Lower leg skin (tissue), 3 donors: Measurements from ENCODE around the gene BIRC7.

Source experiments
- POLR2A ChIP-seq, 2 donors: fragments of 450-650 bp; IDR thresholded peaks; one replicate each; pipeline ENCODE4 v1.6.1; 2016 to 2017; ENCODE audit warnings: antibody characterized with exemption in 2 of 2, mild to moderate bottlenecking in 1 of 2, moderate library complexity in 1 of 2
- TF ChIP-seq, protein P1 (sequence below), 3 donors: fragments of 450-650 bp; IDR thresholded peaks; one replicate each; pipeline ENCODE4 v1.5.1; 2016; ENCODE audit warnings: antibody characterized with exemption in 3 of 3, mild to moderate bottlenecking in 3 of 3, moderate library complexity in 2 of 3

DNA sequence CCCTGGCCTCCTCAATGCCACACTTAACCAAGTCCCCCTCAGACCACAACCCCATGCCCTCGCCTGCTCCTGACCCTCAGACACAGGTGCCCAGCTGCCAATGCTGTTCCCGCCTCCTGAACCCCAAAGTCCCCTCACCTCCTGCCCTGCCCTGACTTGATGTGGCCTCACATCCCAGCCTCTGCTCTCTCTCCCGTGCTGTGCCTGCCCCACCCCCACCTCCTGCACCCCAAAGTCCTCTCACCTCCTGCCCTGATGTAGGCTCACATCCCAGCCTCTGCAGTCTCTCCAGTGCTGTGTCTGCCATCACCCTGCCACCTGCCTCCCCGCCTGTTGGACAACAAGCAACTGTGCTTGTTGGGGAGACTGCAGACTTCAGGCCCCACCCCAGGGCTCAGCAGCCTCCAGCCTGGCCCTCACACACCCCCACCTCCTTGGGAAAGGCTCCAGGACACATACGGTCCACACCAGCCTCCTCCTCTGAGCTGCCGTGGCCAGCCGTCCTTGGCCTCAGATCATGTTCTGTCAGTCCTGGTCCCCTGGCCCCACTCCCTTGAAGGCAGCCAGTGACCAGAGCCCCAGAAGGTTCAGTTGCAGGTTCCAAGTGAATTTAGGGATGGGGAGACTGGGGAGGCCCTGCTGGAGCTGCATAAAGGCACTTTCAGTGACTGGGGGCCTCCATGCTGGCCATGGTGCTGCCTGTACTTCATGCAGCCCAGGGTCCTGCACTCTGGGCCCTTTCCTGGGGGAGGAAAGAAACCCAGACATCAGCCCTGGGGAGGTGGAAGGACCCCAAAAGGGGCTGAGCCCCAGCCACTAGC, 48.2 kb upstream of the BIRC7 start:
- TF ChIP-seq, protein P1, sequence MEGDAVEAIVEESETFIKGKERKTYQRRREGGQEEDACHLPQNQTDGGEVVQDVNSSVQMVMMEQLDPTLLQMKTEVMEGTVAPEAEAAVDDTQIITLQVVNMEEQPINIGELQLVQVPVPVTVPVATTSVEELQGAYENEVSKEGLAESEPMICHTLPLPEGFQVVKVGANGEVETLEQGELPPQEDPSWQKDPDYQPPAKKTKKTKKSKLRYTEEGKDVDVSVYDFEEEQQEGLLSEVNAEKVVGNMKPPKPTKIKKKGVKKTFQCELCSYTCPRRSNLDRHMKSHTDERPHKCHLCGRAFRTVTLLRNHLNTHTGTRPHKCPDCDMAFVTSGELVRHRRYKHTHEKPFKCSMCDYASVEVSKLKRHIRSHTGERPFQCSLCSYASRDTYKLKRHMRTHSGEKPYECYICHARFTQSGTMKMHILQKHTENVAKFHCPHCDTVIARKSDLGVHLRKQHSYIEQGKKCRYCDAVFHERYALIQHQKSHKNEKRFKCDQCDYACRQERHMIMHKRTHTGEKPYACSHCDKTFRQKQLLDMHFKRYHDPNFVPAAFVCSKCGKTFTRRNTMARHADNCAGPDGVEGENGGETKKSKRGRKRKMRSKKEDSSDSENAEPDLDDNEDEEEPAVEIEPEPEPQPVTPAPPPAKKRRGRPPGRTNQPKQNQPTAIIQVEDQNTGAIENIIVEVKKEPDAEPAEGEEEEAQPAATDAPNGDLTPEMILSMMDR (IDR thresholded peaks at IDR 0.05), result no peak
- TF ChIP-seq POLR2A (IDR thresholded peaks at IDR 0.05), result no peak
